ENCODE data around the gene AKAP8L. TPM values are rescaled to one million over a fixed set of nuclear protein-coding genes. Genes with fewer than 3 reads are reported as not detected.

Gene AKAP8L
- total RNA-seq, 1 donor from 2014 or later = 163 TPM

- peaks cover 23% of the 10 kb centered on the region for H3K4me1 Mint-ChIP-seq
- H3K27me3 Mint-ChIP-seq (ENCODE audit: low read depth) = no peaks in the 10 kb centered on the region
- no peaks in the 10 kb centered on the region for H3K9me3 Mint-ChIP-seq
- H3K4me3 Mint-ChIP-seq = peak overlapping the region; percentile 71
- no peak for TF ChIP-seq CTCF (conservative IDR thresholded peaks at IDR 0.05)
- no peak overlapping the region for H3K27ac Mint-ChIP-seq (ENCODE audit: unreplicated experiment)
- DNase-seq (ENCODE audit: low read depth, low spot score) = no peak
- peaks cover 15% of the 10 kb centered on the region for H3K36me3 Mint-ChIP-seq (ENCODE audit: low read depth)
These were observed 10.4 kb upstream of the AKAP8L start for GRCh38 chr19:15428956-15429824.

DNA sequence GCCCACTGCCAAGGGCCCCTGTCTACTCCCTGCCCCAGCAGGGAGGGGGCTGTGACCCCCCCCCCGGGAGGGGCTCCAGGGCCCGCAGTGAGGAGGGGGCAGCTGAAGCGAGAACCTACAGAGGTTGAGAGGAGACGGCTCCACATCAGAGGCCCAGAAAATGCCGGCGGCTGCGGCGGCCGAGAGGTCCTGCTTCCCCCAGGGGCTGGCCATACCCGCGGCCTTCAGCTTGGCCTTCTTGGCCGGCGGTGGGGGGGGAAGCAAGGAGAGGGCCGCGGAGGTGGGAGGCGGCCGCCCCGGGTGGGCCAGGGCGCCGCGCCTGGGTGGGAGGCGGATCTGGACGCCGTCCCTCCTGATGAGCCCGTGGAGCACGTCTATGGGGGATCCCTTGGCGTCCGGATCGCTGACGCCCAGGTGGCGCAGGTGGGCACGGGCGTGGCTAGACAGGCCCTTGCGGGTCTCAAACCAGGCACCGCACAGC is 9.2 kb upstream of the AKAP8L start:
- peaks cover 18% of the 10 kb centered on the region for H3K4me1 Mint-ChIP-seq
- H3K9me3 Mint-ChIP-seq = no peaks in the 10 kb centered on the region
- H3K36me3 Mint-ChIP-seq (ENCODE audit: low read depth) = peaks cover 18% of the 10 kb centered on the region
- H3K4me3 Mint-ChIP-seq = peak overlapping the region; percentile 57
- no peaks in the 10 kb centered on the region for H3K27me3 Mint-ChIP-seq (ENCODE audit: low read depth)
- TF ChIP-seq CTCF (conservative IDR thresholded peaks at IDR 0.05) = no peak
- no peak overlapping the region for H3K27ac Mint-ChIP-seq (ENCODE audit: unreplicated experiment)
- no peak for DNase-seq (ENCODE audit: low read depth, low spot score)

- H3K27me3 Mint-ChIP-seq (ENCODE audit: low read depth) = no peaks in the 10 kb centered on the region
- H3K4me1 Mint-ChIP-seq = peaks cover 16% of the 10 kb centered on the region
- no peak for DNase-seq (ENCODE audit: low read depth, low spot score)
- no peak overlapping the region for H3K27ac Mint-ChIP-seq (ENCODE audit: unreplicated experiment)
- H3K4me3 Mint-ChIP-seq = peak overlapping the region; percentile 49
- no peak for TF ChIP-seq CTCF (conservative IDR thresholded peaks at IDR 0.05)
- peaks cover 21% of the 10 kb centered on the region for H3K36me3 Mint-ChIP-seq (ENCODE audit: low read depth)
- H3K9me3 Mint-ChIP-seq = no peaks in the 10 kb centered on the region
These were observed 8.5 kb upstream of the AKAP8L start for GRCh38 chr19:15427350-15427700.

DNA sequence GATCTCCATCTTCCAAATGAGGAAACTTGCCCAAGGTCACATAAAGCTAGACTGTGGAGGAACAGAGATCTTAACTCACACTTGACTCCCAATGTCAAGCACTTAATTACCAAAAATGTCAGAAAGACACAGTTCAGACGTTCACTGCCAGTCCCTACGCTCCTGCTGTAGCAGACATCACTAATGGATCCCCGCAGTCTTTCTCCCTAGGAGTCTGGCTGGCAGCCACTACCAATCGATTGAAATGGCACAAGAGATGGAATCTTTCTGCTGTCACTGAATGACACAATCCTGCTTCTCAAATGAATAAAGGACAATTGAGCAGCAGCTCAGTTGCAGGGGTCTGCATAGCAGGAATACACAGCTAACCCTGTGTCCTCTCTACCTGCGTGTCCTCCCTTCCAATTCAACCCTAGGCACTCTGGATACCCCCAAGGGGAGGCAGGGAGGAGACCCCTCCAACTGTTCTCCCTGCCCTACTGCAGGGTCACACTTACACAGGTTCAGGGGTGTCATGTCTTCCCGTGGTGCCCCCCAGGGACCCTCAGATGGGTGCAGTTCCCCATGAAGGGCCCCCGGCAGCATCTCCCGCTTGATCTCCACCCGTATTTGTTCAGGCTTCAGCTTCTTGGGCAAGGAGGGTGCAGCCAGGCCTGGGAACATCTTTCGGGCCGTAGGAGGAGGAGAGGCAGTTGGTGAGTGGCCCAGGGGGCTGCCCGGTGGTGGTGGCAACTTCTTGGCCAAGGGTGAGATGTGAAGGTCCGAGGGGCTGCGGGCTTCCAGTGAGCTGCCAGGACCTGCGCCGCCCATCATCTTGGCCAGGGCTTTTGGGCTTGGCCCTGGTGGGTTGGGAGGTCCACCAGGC is 7.9 kb upstream of the AKAP8L start:
- Mint-ChIP-seq H3K27ac (ENCODE audit: unreplicated experiment) (no peak overlapping the region), H3K36me3 (ENCODE audit: low read depth) (peaks cover 21% of the 10 kb centered on the region), H3K9me3 (no peaks in the 10 kb centered on the region), H3K27me3 (ENCODE audit: low read depth) (no peaks in the 10 kb centered on the region), H3K4me3 (peak overlapping the region; percentile 50), H3K4me1 (peaks cover 13% of the 10 kb centered on the region)
- no peak for TF ChIP-seq CTCF (conservative IDR thresholded peaks at IDR 0.05)
- no peak for DNase-seq (ENCODE audit: low read depth, low spot score)

GRCh38 chr19:15425321-15425950 is 6.6 kb upstream of the AKAP8L start:
- H3K4me3 Mint-ChIP-seq = no peak overlapping the region
- H3K9me3 Mint-ChIP-seq = no peaks in the 10 kb centered on the region
- no peak for DNase-seq (ENCODE audit: low read depth, low spot score)
- no peak overlapping the region for H3K27ac Mint-ChIP-seq (ENCODE audit: unreplicated experiment)
- H3K4me1 Mint-ChIP-seq = peaks cover 2% of the 10 kb centered on the region
- TF ChIP-seq CTCF (conservative IDR thresholded peaks at IDR 0.05) = no peak
- no peaks in the 10 kb centered on the region for H3K27me3 Mint-ChIP-seq (ENCODE audit: low read depth)
- H3K36me3 Mint-ChIP-seq (ENCODE audit: low read depth) = peaks cover 21% of the 10 kb centered on the region
